ENCODE data around the gene ECE1. TPM values are rescaled to one million over a fixed set of nuclear protein-coding genes. Genes with fewer than 3 reads are reported as not detected.

The ECE1 gene
- polyA plus RNA-seq, 3 donors, result 10.6 to 42.4 (median 23.3) TPM

- intact Hi-C loops (cut with micrococcal nuclease), result no loop called here
- TF ChIP-seq, protein P1, sequence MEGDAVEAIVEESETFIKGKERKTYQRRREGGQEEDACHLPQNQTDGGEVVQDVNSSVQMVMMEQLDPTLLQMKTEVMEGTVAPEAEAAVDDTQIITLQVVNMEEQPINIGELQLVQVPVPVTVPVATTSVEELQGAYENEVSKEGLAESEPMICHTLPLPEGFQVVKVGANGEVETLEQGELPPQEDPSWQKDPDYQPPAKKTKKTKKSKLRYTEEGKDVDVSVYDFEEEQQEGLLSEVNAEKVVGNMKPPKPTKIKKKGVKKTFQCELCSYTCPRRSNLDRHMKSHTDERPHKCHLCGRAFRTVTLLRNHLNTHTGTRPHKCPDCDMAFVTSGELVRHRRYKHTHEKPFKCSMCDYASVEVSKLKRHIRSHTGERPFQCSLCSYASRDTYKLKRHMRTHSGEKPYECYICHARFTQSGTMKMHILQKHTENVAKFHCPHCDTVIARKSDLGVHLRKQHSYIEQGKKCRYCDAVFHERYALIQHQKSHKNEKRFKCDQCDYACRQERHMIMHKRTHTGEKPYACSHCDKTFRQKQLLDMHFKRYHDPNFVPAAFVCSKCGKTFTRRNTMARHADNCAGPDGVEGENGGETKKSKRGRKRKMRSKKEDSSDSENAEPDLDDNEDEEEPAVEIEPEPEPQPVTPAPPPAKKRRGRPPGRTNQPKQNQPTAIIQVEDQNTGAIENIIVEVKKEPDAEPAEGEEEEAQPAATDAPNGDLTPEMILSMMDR (IDR thresholded peaks at IDR 0.05), result no peak
- Histone ChIP-seq H3K4me2 (replicated peaks; ENCODE audit: extremely low read depth, low read length, poor library complexity, severe bottlenecking) (no peak overlapping the region), H4K20me1 (ENCODE audit: insufficient read depth, low read length) (no peaks in the 10 kb centered on the region), H3K4me3 (replicated peaks in 1 of 3; ENCODE audit: low read depth in 2 of 3, low read length in 3 of 3) (no peak overlapping the region), H2AFZ (ENCODE audit: insufficient read depth, low read depth, low read length, poor library complexity, severe bottlenecking) (no peak overlapping the region), H3K9me3 (replicated peaks in 1 of 2; ENCODE audit: control insufficient read depth in 1 of 2, insufficient read depth in 1 of 2, low read length in 2 of 2) (no peaks in the 10 kb centered on the region), H3K27me3 (ENCODE audit: control insufficient read depth in 2 of 2, insufficient read depth in 2 of 2, low read length in 2 of 2) (peaks cover 2 to 18% of the 10 kb centered on the region in 2 donors), H3K9ac (ENCODE audit: insufficient read depth, low read length, poor library complexity, severe bottlenecking) (no peak overlapping the region), H3K4me1 (ENCODE audit: control insufficient read depth in 1 of 2, insufficient read depth in 2 of 2, low read length in 2 of 2) (peaks cover 59 to 61% of the 10 kb centered on the region in 2 donors), H3K27ac (ENCODE audit: low read depth in 1 of 2, low read length in 2 of 2) (no peak overlapping the region), H3K36me3 (replicated peaks in 1 of 2; ENCODE audit: control insufficient read depth in 1 of 2, insufficient read depth in 2 of 2, low read length in 2 of 2) (no peaks in the 10 kb centered on the region), H3K79me2 (ENCODE audit: insufficient read depth, low read length) (no peaks in the 10 kb centered on the region)
- no peak for DNase-seq
- 98% methylated on average over 9 of the region's 10 CpGs for WGBS (ENCODE audit: insufficient coverage)
- peaks cover 9 to 49% (median 45%) of the 10 kb centered on the region in 3 donors for H3K27me3 Mint-ChIP-seq (ENCODE audit: low read depth in 3 of 3)
- peaks cover 35 to 47% of the 10 kb centered on the region in 2 donors for H3K36me3 Mint-ChIP-seq
- H3K27ac Mint-ChIP-seq, result peak overlapping the region in 3 of 7 donors; percentile 8 to 99 (median 63)
- peaks cover 0 to 2% (median 0%) of the 10 kb centered on the region in 7 donors for H3K9me3 Mint-ChIP-seq
- peak overlapping the region in 1 of 2 donors; percentile 67 for H3K4me3 Mint-ChIP-seq
- H3K4me1 Mint-ChIP-seq, result peaks cover 71% of the 10 kb centered on the region
Measured at GRCh38 chr1:21326861-21327344, 36.6 kb upstream of the ECE1 start.

DNA sequence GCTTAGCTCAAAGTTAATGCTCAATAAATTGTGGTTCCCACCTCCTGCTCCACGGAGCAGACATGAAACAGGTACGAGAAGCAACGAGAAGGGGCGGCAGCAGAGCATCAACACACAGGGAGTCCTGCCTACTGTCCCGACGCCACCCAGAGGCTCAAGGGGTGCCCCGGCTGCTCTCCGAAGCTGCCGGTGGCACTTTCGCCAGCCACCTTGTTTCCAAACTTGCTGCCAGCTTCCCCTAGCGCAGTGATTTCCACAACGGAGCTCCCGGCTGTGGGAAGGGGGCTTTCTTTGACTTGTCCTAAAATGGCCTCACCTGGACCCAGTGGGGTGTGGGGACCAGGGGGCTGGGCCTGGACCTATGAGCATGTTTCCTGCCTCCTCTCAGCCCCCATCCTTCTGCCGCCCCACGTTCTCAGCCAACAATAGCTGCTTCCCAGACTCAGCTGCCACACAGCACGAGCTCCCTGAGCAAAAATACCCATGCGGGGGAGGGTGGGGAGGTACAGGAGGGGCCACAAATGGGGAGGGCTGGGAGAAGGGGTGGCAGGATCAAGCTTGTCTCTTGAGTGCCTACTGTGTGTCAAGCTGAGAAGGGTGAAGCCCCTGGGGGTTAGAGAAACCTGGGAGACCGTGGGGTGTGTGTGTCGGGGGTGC lies 35.6 kb upstream of the ECE1 start:
- Histone ChIP-seq H3K4me2 (replicated peaks; ENCODE audit: extremely low read depth, low read length, poor library complexity, severe bottlenecking) (peak overlapping the region; percentile 67), H3K27ac (ENCODE audit: low read depth in 1 of 2, low read length in 2 of 2) (peak overlapping the region; percentile 91 to 97), H3K9ac (ENCODE audit: insufficient read depth, low read length, poor library complexity, severe bottlenecking) (peak overlapping the region; percentile 69), H3K4me1 (ENCODE audit: control insufficient read depth in 1 of 2, insufficient read depth in 2 of 2, low read length in 2 of 2) (peaks cover 54 to 55% of the 10 kb centered on the region in 2 donors), H2AFZ (ENCODE audit: insufficient read depth, low read depth, low read length, poor library complexity, severe bottlenecking) (no peak overlapping the region), H3K79me2 (ENCODE audit: insufficient read depth, low read length) (no peaks in the 10 kb centered on the region), H3K36me3 (replicated peaks in 1 of 2; ENCODE audit: control insufficient read depth in 1 of 2, insufficient read depth in 2 of 2, low read length in 2 of 2) (no peaks in the 10 kb centered on the region), H3K27me3 (ENCODE audit: control insufficient read depth in 2 of 2, insufficient read depth in 2 of 2, low read length in 2 of 2) (peaks cover 2 to 16% of the 10 kb centered on the region in 2 donors), H3K9me3 (replicated peaks in 1 of 2; ENCODE audit: control insufficient read depth in 1 of 2, insufficient read depth in 1 of 2, low read length in 2 of 2) (no peaks in the 10 kb centered on the region), H4K20me1 (ENCODE audit: insufficient read depth, low read length) (no peaks in the 10 kb centered on the region), H3K4me3 (replicated peaks in 1 of 3; ENCODE audit: low read depth in 2 of 3, low read length in 3 of 3) (peak overlapping the region in 1 of 3 experiments; percentile 51)
- H3K27me3 Mint-ChIP-seq (ENCODE audit: low read depth in 3 of 3), result peaks cover 9 to 44% (median 39%) of the 10 kb centered on the region in 3 donors
- TF ChIP-seq, protein P1 (IDR thresholded peaks at IDR 0.05), result no peak
- intact Hi-C loops (cut with micrococcal nuclease), result loop anchor here in 1 of 2 donors (1.0 to 2.0 kb wide), 3 partner anchors 8 to 31 kb away; no protein-coding TSS in a partner anchor
- H3K36me3 Mint-ChIP-seq, result peaks cover 32 to 42% of the 10 kb centered on the region in 2 donors
- WGBS (ENCODE audit: insufficient coverage), result 72% methylated on average over 16 of the region's 19 CpGs
- H3K4me3 Mint-ChIP-seq, result peak overlapping the region in 1 of 2 donors; percentile 85
- peaks cover 65% of the 10 kb centered on the region for H3K4me1 Mint-ChIP-seq
- peak overlapping the region; percentile 98 to 100 (median 99) for H3K27ac Mint-ChIP-seq
- no peak for DNase-seq
- H3K9me3 Mint-ChIP-seq, result peaks cover 0 to 2% (median 0%) of the 10 kb centered on the region in 7 donors
